Colonic mucosa (tissue), 4 donors: Measurements from ENCODE around the gene SPATS1. TPM values are rescaled to one million over a fixed set of nuclear protein-coding genes. Genes with fewer than 3 reads are reported as not detected.
A peak's percentile ranks its signal among the peaks of the same experiment; 100 is the strongest.

Experiments
- DNase-seq: peaks from one replicate; pipeline ENCODE4 v3.0.0-alpha.2; 2020
- H3K27ac ChIP-seq: fragments of 200-600 bp; one replicate; pipeline ENCODE4 v1.8.0; 2021
- H3K27me3 ChIP-seq: fragments of 200-600 bp; one replicate; pipeline ENCODE4 v1.8.0; 2021
- H3K36me3 ChIP-seq: fragments of 200-600 bp; one replicate; pipeline ENCODE4 v1.8.0; 2021
- H3K4me1 ChIP-seq: fragments of 200-600 bp; one replicate; pipeline ENCODE4 v1.8.0; 2021; ENCODE audit warnings: mild to moderate bottlenecking
- H3K4me3 ChIP-seq: fragments of 200-600 bp; one replicate; pipeline ENCODE4 v1.8.0; 2021
- H3K9ac ChIP-seq, 2 donors: one replicate each; pipeline ENCODE4 v1.7.0; 2013; ENCODE audit warnings: control low read depth in 2 of 2, low read depth in 2 of 2, low read length in 2 of 2
- H3K9me3 ChIP-seq: fragments of 200-600 bp; one replicate; pipeline ENCODE4 v1.8.0; 2021
- intact Hi-C: fragments of 100-400 bp; cut with DNase I; formaldehyde crosslinking; loops from one replicate; pipeline ENCODE4 v1.14.1; 2022
- total RNA-seq, 2 donors: library from RNA; stranded (reverse); fragmentation: NEBNext Ultra II Directional in 1 of 2; extraction: Animal tissue kit (Norgen Biotek cat#: 25700) in 1 of 2; gene quantifications; one replicate each; pipeline ENCODE4 v1.2.1, GENCODE V29; 2021
- TF ChIP-seq, protein P1 (sequence below): fragments of 200-600 bp; IDR thresholded peaks from one replicate; pipeline ENCODE4 v1.8.0; 2022; ENCODE audit warnings: antibody characterized with exemption, mild to moderate bottlenecking
- donor health status: healthy.
- donor health status: DM: no; HTN: no; CAD: no.
- donor health status: DM: no; HTN: no; CAD: no.

Gene SPATS1
- total RNA-seq, 2 donors from 2014 or later, result not detected

DNA sequence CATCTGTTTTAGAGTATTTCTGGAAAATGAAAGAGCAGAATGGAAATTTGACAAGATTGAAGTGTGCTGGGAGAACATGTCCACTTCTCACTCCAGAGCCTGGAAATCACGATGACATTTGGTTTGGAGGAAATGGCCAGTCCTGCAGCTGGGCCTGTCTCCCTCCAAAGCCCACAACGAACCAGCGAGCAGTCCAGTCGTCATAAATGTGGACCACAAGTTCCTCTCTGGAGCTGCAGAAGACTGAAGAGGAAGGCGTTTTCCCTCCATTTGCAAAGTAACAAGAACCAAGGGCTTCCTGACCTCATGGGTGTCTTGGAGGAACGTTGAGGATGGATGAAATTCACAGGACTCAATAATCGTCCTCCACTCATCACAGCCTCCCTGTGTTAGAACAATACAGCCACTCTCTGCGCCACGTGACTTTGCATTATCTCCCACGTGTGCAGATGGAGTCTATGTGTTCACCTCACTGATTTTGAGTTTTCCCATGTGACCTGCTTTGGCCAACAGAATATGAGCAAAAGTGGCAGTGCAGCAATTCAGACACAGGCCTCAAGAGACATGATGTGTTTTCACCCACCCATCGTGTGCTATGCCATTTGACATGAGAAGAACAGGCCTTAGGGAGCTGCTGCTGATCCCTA is 9.1 kb upstream of the SPATS1 start:
- intact Hi-C loops, result loop anchor here (10.0 kb wide), 1 partner anchor 239 kb away; no protein-coding TSS in a partner anchor
- no peaks in the 10 kb centered on the region for H3K36me3 ChIP-seq
- H3K4me1 ChIP-seq, result no peaks in the 10 kb centered on the region
- DNase-seq, result no peak
- H3K27ac ChIP-seq, result no peak overlapping the region
- TF ChIP-seq, protein P1, sequence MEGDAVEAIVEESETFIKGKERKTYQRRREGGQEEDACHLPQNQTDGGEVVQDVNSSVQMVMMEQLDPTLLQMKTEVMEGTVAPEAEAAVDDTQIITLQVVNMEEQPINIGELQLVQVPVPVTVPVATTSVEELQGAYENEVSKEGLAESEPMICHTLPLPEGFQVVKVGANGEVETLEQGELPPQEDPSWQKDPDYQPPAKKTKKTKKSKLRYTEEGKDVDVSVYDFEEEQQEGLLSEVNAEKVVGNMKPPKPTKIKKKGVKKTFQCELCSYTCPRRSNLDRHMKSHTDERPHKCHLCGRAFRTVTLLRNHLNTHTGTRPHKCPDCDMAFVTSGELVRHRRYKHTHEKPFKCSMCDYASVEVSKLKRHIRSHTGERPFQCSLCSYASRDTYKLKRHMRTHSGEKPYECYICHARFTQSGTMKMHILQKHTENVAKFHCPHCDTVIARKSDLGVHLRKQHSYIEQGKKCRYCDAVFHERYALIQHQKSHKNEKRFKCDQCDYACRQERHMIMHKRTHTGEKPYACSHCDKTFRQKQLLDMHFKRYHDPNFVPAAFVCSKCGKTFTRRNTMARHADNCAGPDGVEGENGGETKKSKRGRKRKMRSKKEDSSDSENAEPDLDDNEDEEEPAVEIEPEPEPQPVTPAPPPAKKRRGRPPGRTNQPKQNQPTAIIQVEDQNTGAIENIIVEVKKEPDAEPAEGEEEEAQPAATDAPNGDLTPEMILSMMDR, result no peak
- no peak overlapping the region for H3K9ac ChIP-seq
- H3K27me3 ChIP-seq, result peaks cover 8% of the 10 kb centered on the region
- H3K4me3 ChIP-seq, result no peak overlapping the region
- no peaks in the 10 kb centered on the region for H3K9me3 ChIP-seq

DNA sequence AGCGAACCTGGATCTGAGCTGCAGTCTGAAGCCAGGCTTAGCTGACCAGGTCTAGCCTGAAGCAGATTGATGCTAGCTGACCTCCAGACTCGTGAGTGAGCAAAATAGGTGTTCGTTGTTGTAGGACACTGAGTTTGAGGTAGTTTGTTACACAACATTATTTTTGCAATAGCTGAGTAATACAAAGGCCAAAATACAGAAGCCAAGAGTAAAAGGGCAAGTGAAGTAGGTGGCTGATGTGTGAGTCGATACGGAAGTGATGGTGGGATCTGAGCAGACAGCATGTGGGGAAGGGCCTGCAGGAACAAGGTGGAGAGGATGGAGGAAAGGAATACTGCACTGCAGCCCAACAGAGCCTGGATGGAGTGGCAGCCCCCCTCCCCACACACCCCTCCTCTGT is 8.5 kb upstream of the SPATS1 start:
- no peak overlapping the region for H3K4me3 ChIP-seq
- intact Hi-C loops, result loop anchor here (10.0 kb wide), 1 partner anchor 239 kb away; no protein-coding TSS in a partner anchor
- H3K4me1 ChIP-seq, result no peaks in the 10 kb centered on the region
- H3K36me3 ChIP-seq, result no peaks in the 10 kb centered on the region
- H3K9ac ChIP-seq, result no peak overlapping the region
- no peak overlapping the region for H3K27ac ChIP-seq
- TF ChIP-seq, protein P1, result no peak
- DNase-seq, result no peak
- no peaks in the 10 kb centered on the region for H3K9me3 ChIP-seq
- peaks cover 8% of the 10 kb centered on the region for H3K27me3 ChIP-seq

DNA sequence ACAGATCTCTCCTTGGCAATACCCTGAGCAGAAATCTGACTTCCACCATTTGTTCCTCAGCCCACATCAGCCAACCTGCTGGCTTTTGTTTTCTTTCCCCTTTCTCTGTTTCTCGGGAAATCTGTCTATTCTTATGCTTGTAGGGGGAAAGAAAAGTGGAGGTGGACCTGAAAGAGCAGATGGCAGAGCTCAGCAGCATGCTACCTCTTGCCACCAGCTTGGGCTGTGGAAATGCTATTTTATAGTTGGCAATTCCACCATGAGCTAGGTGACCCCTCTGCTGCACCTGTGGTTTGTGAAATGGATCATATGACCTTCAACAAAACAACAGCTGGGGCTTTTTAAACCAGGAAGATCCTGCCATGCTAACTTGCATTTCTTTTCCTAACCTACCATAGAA is 6.8 kb upstream of the SPATS1 start:
- intact Hi-C loops, result loop anchor here (10.0 kb wide), 1 partner anchor 241 kb away; no protein-coding TSS in a partner anchor
- TF ChIP-seq, protein P1, result no peak
- no peak overlapping the region for H3K27ac ChIP-seq
- no peaks in the 10 kb centered on the region for H3K36me3 ChIP-seq
- no peak overlapping the region for H3K4me3 ChIP-seq
- no peak for DNase-seq
- H3K9me3 ChIP-seq, result no peaks in the 10 kb centered on the region
- H3K27me3 ChIP-seq, result no peaks in the 10 kb centered on the region
- no peak overlapping the region for H3K9ac ChIP-seq
- no peaks in the 10 kb centered on the region for H3K4me1 ChIP-seq

DNA sequence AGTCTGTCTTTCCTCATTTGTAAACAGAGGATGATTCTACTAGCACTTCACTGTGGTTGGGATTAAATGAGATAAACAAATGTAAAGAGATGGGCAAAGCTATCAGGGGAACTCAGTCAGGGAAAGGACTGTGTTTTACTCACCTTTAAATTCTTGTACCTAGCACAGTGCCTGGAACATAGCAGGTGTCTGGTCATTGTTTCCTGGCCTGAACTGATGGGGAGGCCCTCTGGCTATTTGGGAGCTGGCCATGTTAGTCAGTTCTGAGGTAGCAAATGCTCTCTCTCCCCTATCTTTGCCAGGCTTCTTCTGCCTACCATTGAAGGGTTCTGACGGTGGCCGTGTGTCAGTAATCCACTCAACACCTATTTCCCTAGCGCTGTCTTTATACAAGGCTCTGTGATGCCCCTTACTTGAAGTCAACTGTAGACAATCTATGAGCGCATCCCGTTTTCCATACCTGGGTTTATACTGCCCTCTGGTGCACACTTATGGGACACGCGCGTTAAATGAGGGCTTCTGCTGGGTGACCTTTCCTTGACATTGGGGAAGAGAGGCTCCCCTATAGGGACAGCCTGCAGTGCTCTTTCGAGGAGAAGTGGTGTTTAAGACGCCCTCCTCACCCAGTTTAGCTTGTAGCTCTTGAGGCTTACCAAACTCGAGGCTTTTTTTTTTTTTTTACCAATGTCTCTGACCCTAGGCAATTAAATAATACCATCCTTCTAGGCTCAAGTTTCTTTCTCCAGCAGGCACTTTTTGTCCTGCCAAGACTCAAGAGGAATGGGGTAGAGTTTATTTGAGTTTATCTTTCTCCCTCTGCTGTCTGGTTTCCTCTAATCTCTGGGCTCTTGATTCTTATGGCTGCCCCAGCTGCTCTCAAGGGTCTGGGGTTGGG is 4.0 kb upstream of the SPATS1 start:
- TF ChIP-seq, protein P1, result peak; percentile 52
- H3K9me3 ChIP-seq, result no peaks in the 10 kb centered on the region
- no peak overlapping the region for H3K27ac ChIP-seq
- no peak overlapping the region for H3K9ac ChIP-seq
- H3K27me3 ChIP-seq, result peaks cover 9% of the 10 kb centered on the region
- H3K36me3 ChIP-seq, result no peaks in the 10 kb centered on the region
- DNase-seq, result peak; percentile 68
- H3K4me3 ChIP-seq, result no peak overlapping the region
- intact Hi-C loops, result loop anchor here (2.0 to 10.0 kb wide), 2 partner anchors 70 to 244 kb away; no protein-coding TSS in a partner anchor
- no peaks in the 10 kb centered on the region for H3K4me1 ChIP-seq

DNA sequence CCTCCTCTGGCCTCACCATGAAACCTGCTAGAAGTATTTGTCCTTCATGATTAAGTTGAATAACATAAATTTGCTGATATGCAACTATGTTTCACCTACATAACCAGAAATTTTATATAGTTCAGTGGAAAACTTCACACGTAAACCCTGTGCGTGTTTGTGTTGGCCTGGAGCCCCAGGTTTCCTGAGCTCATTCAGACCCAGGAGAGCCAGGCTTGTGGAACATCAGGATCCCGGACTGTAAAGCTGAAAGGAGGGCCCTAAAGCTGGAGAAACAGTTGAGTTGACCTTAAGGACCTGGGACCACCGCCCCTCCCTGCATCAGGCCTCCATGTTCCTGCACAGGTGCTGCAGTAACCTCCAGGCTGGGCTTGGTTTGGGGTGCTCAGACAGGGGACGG is 3.1 kb upstream of the SPATS1 start:
- TF ChIP-seq, protein P1, result no peak
- intact Hi-C loops, result loop anchor here (2.0 to 10.0 kb wide), 2 partner anchors 70 to 244 kb away; no protein-coding TSS in a partner anchor
- no peak for DNase-seq

More for the DNA sequence above, 3.1 kb upstream of the SPATS1 start:
- Histone ChIP-seq H3K9ac (no peak overlapping the region), H3K27me3 (peaks cover 9% of the 10 kb centered on the region), H3K4me1 (no peaks in the 10 kb centered on the region), H3K9me3 (no peaks in the 10 kb centered on the region), H3K36me3 (no peaks in the 10 kb centered on the region), H3K4me3 (no peak overlapping the region), H3K27ac (no peak overlapping the region)
